Activated CD4-positive, CD25-positive, alpha-beta regulatory T cell (primary cell): ENCODE results near the gene SCUBE3.

Source experiments
- DNase-seq, 4 experiments: peaks; one replicate each; lab custom pipeline; 2025; lab: John Stamatoyannopoulos, UW

SCUBE3 gene

GRCh38 chr6:35240838-35241801 lies 27.4 kb downstream of the SCUBE3 start:
- DNase-seq = peak; percentile 47 to 65 (median 52)

- DNase-seq = no peak
These were observed 28.7 kb downstream of the SCUBE3 start for GRCh38 chr6:35242486-35242885.

GRCh38 chr6:35242906-35243305 lies 29.1 kb downstream of the SCUBE3 start:
- no peak for DNase-seq

GRCh38 chr6:35243386-35243958 lies 29.7 kb downstream of the SCUBE3 start:
- no peak for DNase-seq

GRCh38 chr6:35244551-35244950 lies 30.8 kb downstream of the SCUBE3 start:
- no peak for DNase-seq

GRCh38 chr6:35247642-35248231 lies 34.0 kb downstream of the SCUBE3 start:
- no peak for DNase-seq

GRCh38 chr6:35248300-35248699 lies 34.5 kb downstream of the SCUBE3 start:
- no peak for DNase-seq

GRCh38 chr6:35248965-35249364 lies 35.2 kb downstream of the SCUBE3 start:
- DNase-seq = no peak

GRCh38 chr6:35251949-35252348 lies 38.2 kb downstream of the SCUBE3 start:
- DNase-seq = no peak

GRCh38 chr6:35253249-35253648 lies 39.5 kb downstream of the SCUBE3 start:
- no peak for DNase-seq

- DNase-seq = no peak
These were observed 44.6 kb downstream of the SCUBE3 start for GRCh38 chr6:35258336-35258735.

- peak in 1 of 4 experiments; percentile 20 for DNase-seq
These were observed 45.1 kb downstream of the SCUBE3 start for GRCh38 chr6:35258858-35259193.

- DNase-seq = peak; percentile 76 to 91 (median 83)
These were observed 45.6 kb downstream of the SCUBE3 start, which contains the start of gene ZNF76 for GRCh38 chr6:35259194-35259947. Gene ZNF76, plus strand, starts transcription at chr6:35259735. Its CDS starts 21,417 bp downstream, at chr6:35281152.

- DNase-seq = peak; percentile 39 to 50 (median 46)
These were observed 46.3 kb downstream of the SCUBE3 start for GRCh38 chr6:35259948-35260590.

- no peak for DNase-seq
These were observed 47.1 kb downstream of the SCUBE3 start for GRCh38 chr6:35260591-35261570.

GRCh38 chr6:35262596-35262995 lies 48.8 kb downstream of the SCUBE3 start:
- DNase-seq = no peak

- no peak for DNase-seq
These were observed 51.0 kb downstream of the SCUBE3 start for GRCh38 chr6:35264550-35265274.

GRCh38 chr6:35265523-35265922 lies 51.8 kb downstream of the SCUBE3 start:
- DNase-seq = no peak

GRCh38 chr6:35267446-35267845 lies 53.7 kb downstream of the SCUBE3 start:
- no peak for DNase-seq

GRCh38 chr6:35267897-35268296 lies 54.1 kb downstream of the SCUBE3 start:
- DNase-seq = no peak
